ENCODE results near the gene FBRSL1. TPM values are rescaled to one million over a fixed set of nuclear protein-coding genes. Genes with fewer than 3 reads are reported as not detected.

Gene FBRSL1
- total RNA-seq, 1 experiment from 2014 or later: 124 TPM

- POLR2A ChIA-PET: no interaction called here
- H3K9ac ChIP-seq (ENCODE audit: low read length): no peak overlapping the region
- no peaks in the 10 kb centered on the region for H3K9me3 ChIP-seq (ENCODE audit: control insufficient read depth in 1 of 2, insufficient read depth in 1 of 2, low read depth in 1 of 2, low read length in 2 of 2)
- H3K79me2 ChIP-seq (ENCODE audit: insufficient read depth, low read length): peaks cover under 1% of the 10 kb centered on the region; the same call in 1 of the 2 replicates
- CTCF ChIA-PET: no interaction called here
- DNase-seq (ENCODE audit: low read depth, low spot score): no peak
- no peak overlapping the region for H2AFZ ChIP-seq (ENCODE audit: low read depth, low read length, poor library complexity, severe bottlenecking)
- RAD21 ChIA-PET (ENCODE audit: low non-redundant PET in 1 of 2, low total read pairs in 2 of 2, uncharacterized antibody in 2 of 2, unreplicated experiment in 2 of 2): no interaction called here
- no peak overlapping the region for H3K4me3 ChIP-seq (replicated peaks in 1 of 2; ENCODE audit: low read depth in 1 of 2, low read length in 2 of 2)
- peaks cover 5 to 14% of the 10 kb centered on the region in 2 experiments; a peak in 3 of 4 replicates for H3K4me1 ChIP-seq (ENCODE audit: control insufficient read depth in 1 of 2, insufficient read depth in 2 of 2, low read length in 2 of 2)
- no peaks in the 10 kb centered on the region for H3K36me3 ChIP-seq (ENCODE audit: control insufficient read depth in 1 of 2, insufficient read depth in 2 of 2, low read length in 2 of 2)
- no peaks in the 10 kb centered on the region for H4K20me1 ChIP-seq (ENCODE audit: insufficient read depth)
- H3K9me2 ChIP-seq (ENCODE audit: insufficient read depth): no peaks in the 10 kb centered on the region
- ATAC-seq: no peak
- H3K27ac ChIP-seq (ENCODE audit: low read depth, low read length): no peak overlapping the region
- BruUV-seq (replicated peaks): no TSS peak
- no peaks in the 10 kb centered on the region for H3K27me3 ChIP-seq (ENCODE audit: insufficient read depth, low read length)
- TF ChIP-seq YY1 (IDR thresholded peaks at IDR 0.05; ENCODE audit: extremely low read depth, insufficient replicate concordance, low read depth, low read length): no peak
- no peak for TF ChIP-seq ELF1 (IDR thresholded peaks at IDR 0.05; ENCODE audit: borderline replicate concordance, low read depth)
- no peak for TF ChIP-seq CTCF (IDR thresholded peaks at IDR 0.05 in 2 of 3, conservative IDR thresholded peaks at IDR 0.05 in 1 of 3; ENCODE audit: borderline replicate concordance in 1 of 3, insufficient read depth in 1 of 3, low read depth in 2 of 3, low read length in 2 of 3)
- TF ChIP-seq JUND (IDR thresholded peaks at IDR 0.05): no peak
- no peak for TF ChIP-seq CBX3 (IDR thresholded peaks at IDR 0.05; ENCODE audit: low read depth)
- no peak for TF ChIP-seq EZH2 (IDR thresholded peaks at IDR 0.05)
- no peak for TF ChIP-seq MAX (IDR thresholded peaks at IDR 0.05)
- TF ChIP-seq EZH2phosphoT487 (IDR thresholded peaks at IDR 0.05; ENCODE audit: borderline replicate concordance): no peak
- no peak for TF ChIP-seq ZNF274 (IDR thresholded peaks at IDR 0.05; ENCODE audit: low read depth, low read length)
- no peak for TF ChIP-seq FOSL1 (IDR thresholded peaks at IDR 0.05; ENCODE audit: low read depth)
- no peak for TF ChIP-seq REST (IDR thresholded peaks at IDR 0.05; ENCODE audit: low read depth)
- TF ChIP-seq RAD21 (IDR thresholded peaks at IDR 0.05; ENCODE audit: low read depth): no peak
- no peak for TF ChIP-seq EGR1 (IDR thresholded peaks at IDR 0.05; ENCODE audit: low read depth)
- H3K4me2 ChIP-seq (ENCODE audit: low read length): no peak overlapping the region
- intact Hi-C loops (cut with micrococcal nuclease): no loop called here
Observed at GRCh38 chr12:132485619-132486018, 4.3 kb upstream of the FBRSL1 start.
